Fibroblast of lung (primary cell): ENCODE data around the gene FANCL. TPM values are rescaled to one million over a fixed set of nuclear protein-coding genes. Genes with fewer than 3 reads are reported as not detected.
"Not testable (repeated sequence)": the region's sequence is repeated elsewhere in the genome, so short reads cannot be mapped to it uniquely, and the experiment has no call there.

Experiments used
- DNase-seq, 2 donors: peaks; one replicate each; pipeline versions ENCODE4 v3.0.0 to v3.0.0-alpha.2; 2010; ENCODE audit warnings: low read depth in 2 of 2
- H2AFZ ChIP-seq: 2 replicates; pipeline ENCODE4 v1.5.1; 2012; ENCODE audit warnings: low read length, control low read depth, inconsistent platforms
- H3K27ac ChIP-seq: 2 replicates; pipeline ENCODE4 v1.5.1; 2011; ENCODE audit warnings: low read length, control low read depth; ENCODE audit not compliant: insufficient read depth
- H3K27me3 ChIP-seq: 2 replicates; pipeline ENCODE4 v1.5.1; 2011; ENCODE audit warnings: mild to moderate bottlenecking, low read length; ENCODE audit not compliant: control insufficient read depth, insufficient read depth
- H3K36me3 ChIP-seq: 2 replicates; pipeline ENCODE4 v1.5.1; 2011; ENCODE audit warnings: low read length; ENCODE audit not compliant: control insufficient read depth, insufficient read depth
- H3K4me1 ChIP-seq: 2 replicates; pipeline ENCODE4 v1.5.1; 2011; ENCODE audit warnings: low read length; ENCODE audit not compliant: control insufficient read depth, insufficient read depth; ENCODE audit errors: extremely low read depth
- H3K4me2 ChIP-seq: 2 replicates; pipeline ENCODE4 v1.5.1; 2011; ENCODE audit warnings: low read length, control low read depth; ENCODE audit not compliant: insufficient read depth; ENCODE audit errors: extremely low read depth
- H3K4me3 ChIP-seq, 4 experiments: fragments of 200-600 bp in 1 of 4; sonication (generic) in 1 of 4; replicated peaks in 1 of 4; 2 replicates each; pipeline ENCODE4 v1.5.1; 2011 to 2016; ENCODE audit warnings: low read length in 4 of 4, low read depth in 3 of 4, mild to moderate bottlenecking in 3 of 4, control low read depth in 2 of 4, inconsistent platforms in 1 of 4, mixed read lengths in 1 of 4; ENCODE audit not compliant: insufficient read depth in 1 of 4; ENCODE audit errors: control extremely low read depth in 1 of 4
- H3K79me2 ChIP-seq: 2 replicates; pipeline ENCODE4 v1.5.1; 2012; ENCODE audit warnings: mild to moderate bottlenecking, low read length, inconsistent platforms; ENCODE audit not compliant: control insufficient read depth, insufficient read depth
- H3K9ac ChIP-seq: 2 replicates; pipeline ENCODE4 v1.5.1; 2011; ENCODE audit warnings: mild to moderate bottlenecking, low read length, control low read depth; ENCODE audit not compliant: insufficient read depth
- H3K9me3 ChIP-seq: 2 replicates; pipeline ENCODE4 v1.5.1; 2012; ENCODE audit warnings: low read depth, low read length; ENCODE audit not compliant: control insufficient read depth, insufficient read depth
- H4K20me1 ChIP-seq: 2 replicates; pipeline ENCODE4 v1.5.1; 2011; ENCODE audit warnings: low read length; ENCODE audit not compliant: control insufficient read depth, insufficient read depth; ENCODE audit errors: extremely low read depth
- CTCF ChIP-seq, 2 donors: IDR thresholded peaks in 1 of 2; conservative IDR thresholded peaks in 1 of 2; 1 replicate in 1 of 2; 2 replicates in 1 of 2; pipeline ENCODE4 v1.5.1; 2011 to 2012; ENCODE audit warnings: low read length in 2 of 2, control low read depth in 1 of 2, inconsistent platforms in 1 of 2, low read depth in 1 of 2, mild to moderate bottlenecking in 1 of 2
- EZH2 ChIP-seq: IDR thresholded peaks from 2 replicates; pipeline ENCODE4 v1.5.1; 2012; ENCODE audit warnings: low read length, control low read depth, mild to moderate bottlenecking; ENCODE audit errors: missing control alignments
- polyA plus RNA-seq, 2 donors: library from polyadenylated mRNA; depleted of rRNA in 1 of 2; stranded (reverse) in 1 of 2; unstranded in 1 of 2; fragments of >200 nt; gene quantifications; 2 replicates each; pipeline ENCODE4 v1.2.1, GENCODE V29; 2011 to 2012; ENCODE audit warnings: missing spikeins in 1 of 2
- total RNA-seq: library from RNA; depleted of rRNA; stranded (reverse); fragments of >200 nt; gene quantifications from 2 replicates; pipeline ENCODE4 v1.2.1, GENCODE V29; 2014

Gene FANCL
- total and polyA plus RNA-seq, 2 donors (not counting 1 experiment from before 2014, with no cell fraction given), result 15.2 to 19.7 TPM

GRCh38 chr2:58195662-58196061, 45.5 kb downstream of the FANCL start:
- Histone ChIP-seq H3K36me3 (no peaks in the 10 kb centered on the region), H3K9ac (no peak overlapping the region), H3K79me2 (no peaks in the 10 kb centered on the region), H3K27ac (no peak overlapping the region), H3K4me2 (no peak overlapping the region), H4K20me1 (no peaks in the 10 kb centered on the region), H3K9me3 (no peaks in the 10 kb centered on the region), H3K4me3 (no peak overlapping the region), H2AFZ (no peak overlapping the region), H3K27me3 (no peaks in the 10 kb centered on the region), H3K4me1 (no peaks in the 10 kb centered on the region)
- TF ChIP-seq CTCF (conservative IDR thresholded peaks at IDR 0.05 in 1 of 2, IDR thresholded peaks at IDR 0.05 in 1 of 2; ENCODE audit: low read depth in 1 of 2, low read length in 2 of 2) (no peak), EZH2 (no peak)
- peak in 1 of 2 donors; percentile 68 for DNase-seq

- no peaks in the 10 kb centered on the region for H3K36me3 ChIP-seq
- H3K4me1 ChIP-seq, result no peaks in the 10 kb centered on the region
- H3K79me2 ChIP-seq, result no peaks in the 10 kb centered on the region
- no peaks in the 10 kb centered on the region for H3K9me3 ChIP-seq
- no peak overlapping the region for H3K4me2 ChIP-seq
- H3K27ac ChIP-seq, result no peak overlapping the region
- H3K27me3 ChIP-seq, result no peaks in the 10 kb centered on the region
- H4K20me1 ChIP-seq, result no peaks in the 10 kb centered on the region
- no peak for TF ChIP-seq CTCF (conservative IDR thresholded peaks at IDR 0.05 in 1 of 2, IDR thresholded peaks at IDR 0.05 in 1 of 2; ENCODE audit: low read depth in 1 of 2, low read length in 2 of 2)
- no peak for TF ChIP-seq EZH2
- H2AFZ ChIP-seq, result no peak overlapping the region
- H3K4me3 ChIP-seq, result no peak overlapping the region
- H3K9ac ChIP-seq, result no peak overlapping the region
- DNase-seq, result no peak
These were observed 46.7 kb downstream of the FANCL start for GRCh38 chr2:58194458-58194857.

GRCh38 chr2:58187022-58187421, 54.1 kb downstream of the FANCL start:
- not testable (repeated sequence) for H3K27me3 ChIP-seq, H3K36me3 ChIP-seq, H3K27ac ChIP-seq, H3K9me3 ChIP-seq, H3K79me2 ChIP-seq, H2AFZ ChIP-seq, H3K9ac ChIP-seq, H3K4me2 ChIP-seq, H3K4me3 ChIP-seq, H4K20me1 ChIP-seq, DNase-seq, H3K4me1 ChIP-seq
